Naive thymus-derived CD8-positive, alpha-beta T cell (primary cell): ENCODE results near the gene RRP9. TPM values are rescaled to one million over a fixed set of nuclear protein-coding genes. Genes with fewer than 3 reads are reported as not detected.

ENCODE experiments used
- ATAC-seq, 2 donors: fragments of 150-1000 bp; cut with Tn5 transposase in 1 of 2; sonication (Bioruptor Pico), chemical (Tn5 transposase) in 1 of 2; 1 replicate in 1 of 2; 2 replicates in 1 of 2; pipeline ENCODE4 v1.10.0; 2021; ENCODE audit warnings: mild to moderate bottlenecking in 2 of 2, moderate library complexity in 2 of 2
- POLR2A ChIA-PET: fragments of 350-600 bp; sonication (Branson Sonifier 250); formaldehyde crosslinking; loops from one replicate; lab custom pipeline; 2021; ENCODE audit warnings: antibody characterized with exemption; lab: Charles Lee
- DNase-seq, 10 donors: peaks; one replicate each; pipeline versions ENCODE4 v3.0.0 to v3.0.0-alpha.2; 2020 to 2022
- H3K27ac Mint-ChIP-seq, 10 donors: one replicate each; pipeline ENCODE4 v1.8.0; 2020 to 2022; ENCODE audit warnings: mild to moderate bottlenecking in 10 of 10, mixed read lengths in 10 of 10, moderate library complexity in 4 of 10, inconsistent platforms in 1 of 10
- H3K27me3 Mint-ChIP-seq, 5 donors: one replicate each; pipeline ENCODE4 v1.8.0; 2021 to 2022; ENCODE audit warnings: mixed read lengths in 5 of 5
- H3K36me3 Mint-ChIP-seq, 3 donors: one replicate each; pipeline ENCODE4 v1.8.0; 2020 to 2022; ENCODE audit warnings: mixed read lengths in 3 of 3, mild to moderate bottlenecking in 2 of 3, inconsistent platforms in 1 of 3
- H3K4me1 Mint-ChIP-seq, 4 donors: one replicate each; pipeline ENCODE4 v1.8.0; 2021 to 2022; ENCODE audit warnings: mixed read lengths in 4 of 4
- H3K4me3 Mint-ChIP-seq, 10 donors: one replicate each; pipeline ENCODE4 v1.8.0; 2020 to 2022; ENCODE audit warnings: mild to moderate bottlenecking in 10 of 10, mixed read lengths in 10 of 10, moderate library complexity in 6 of 10, inconsistent platforms in 1 of 10
- H3K9me3 Mint-ChIP-seq, 9 donors: one replicate each; pipeline ENCODE4 v1.8.0; 2020 to 2022; ENCODE audit warnings: mixed read lengths in 9 of 9, mild to moderate bottlenecking in 3 of 9, inconsistent platforms in 1 of 9, moderate library complexity in 1 of 9
- polyA plus RNA-seq, 3 donors: library from polyadenylated mRNA; unstranded; fragments of 300-500 nt; fragmentation: Illumina TruSeq; gene quantifications; one replicate each; pipeline ENCODE4 v1.2.3, GENCODE V29; 2021
- total RNA-seq, 8 experiments: library from RNA in 2 of 8; stranded (reverse) in 2 of 8; gene quantifications; one replicate each; pipeline ENCODE4 v1.2.3 and lab custom pipeline; 2021 to 2026

RRP9 gene
- total and polyA plus RNA-seq, 5 experiments from 2014 or later = 15.9 to 29.6 (median 18.1) TPM

GRCh38 chr3:51950899-51951298 is 9.2 kb upstream of the RRP9 start:
- ATAC-seq = no peak
- no peak overlapping the region for H3K27ac Mint-ChIP-seq
- peaks cover 0 to 10% (median 3%) of the 10 kb centered on the region in 4 donors for H3K4me1 Mint-ChIP-seq
- DNase-seq = no peak
- no peak overlapping the region for H3K4me3 Mint-ChIP-seq
- no peaks in the 10 kb centered on the region for H3K36me3 Mint-ChIP-seq
- peaks cover 8 to 28% (median 16%) of the 10 kb centered on the region in 5 donors for H3K27me3 Mint-ChIP-seq
- POLR2A ChIA-PET = interaction anchor here (0.7 to 0.9 kb wide), 2 partner anchors 16 to 17 kb away, joined by 3 to 4 read pairs; partner anchors contain the start of gene PCBP4
- no peaks in the 10 kb centered on the region for H3K9me3 Mint-ChIP-seq

- no peak for DNase-seq
- H3K27me3 Mint-ChIP-seq = peaks cover 6 to 17% (median 12%) of the 10 kb centered on the region in 5 donors
- peaks cover 0 to 7% (median 2%) of the 10 kb centered on the region in 4 donors for H3K4me1 Mint-ChIP-seq
- H3K4me3 Mint-ChIP-seq = no peak overlapping the region
- H3K36me3 Mint-ChIP-seq = no peaks in the 10 kb centered on the region
- H3K9me3 Mint-ChIP-seq = no peaks in the 10 kb centered on the region
- POLR2A ChIA-PET = interaction anchor here (1.2 kb wide), 1 partner anchor 47 kb away, joined by 3 read pairs; the partner anchor contains the start of gene RPL29
- no peak for ATAC-seq
- H3K27ac Mint-ChIP-seq = no peak overlapping the region
Measured at GRCh38 chr3:51949121-51949520, 7.4 kb upstream of the RRP9 start.

DNA sequence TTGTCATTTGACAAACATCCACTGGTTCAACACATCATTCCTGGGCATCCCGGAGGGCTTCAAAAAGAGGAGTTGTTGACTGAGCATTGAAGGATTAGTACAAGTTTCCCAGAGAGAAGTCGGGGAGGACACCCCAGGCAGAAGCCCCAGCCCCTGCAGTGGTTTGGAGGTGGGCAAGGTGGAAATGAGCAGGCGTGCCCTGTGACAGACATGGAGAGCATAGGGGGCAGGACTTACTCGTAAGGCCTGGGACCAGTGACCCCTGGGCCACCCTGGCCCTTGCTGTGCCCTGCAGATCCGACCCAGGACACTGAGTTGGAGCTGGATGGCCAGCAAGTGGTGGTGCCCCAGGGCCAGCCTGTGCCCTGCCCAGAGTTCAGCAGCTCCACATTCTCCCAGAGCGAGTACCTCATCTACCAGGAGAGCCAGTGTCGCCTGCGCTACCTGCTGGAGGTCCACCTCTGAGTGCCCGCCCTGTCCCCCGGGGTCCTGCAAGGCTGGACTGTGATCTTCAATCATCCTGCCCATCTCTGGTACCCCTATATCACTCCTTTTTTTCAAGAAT is 6.4 kb upstream of the RRP9 start:
- Mint-ChIP-seq H3K36me3 (no peaks in the 10 kb centered on the region), H3K9me3 (no peaks in the 10 kb centered on the region), H3K27ac (peak overlapping the region in 1 of 10 donors; percentile 78), H3K4me3 (no peak overlapping the region), H3K27me3 (peaks cover 0 to 9% (median 4%) of the 10 kb centered on the region in 5 donors), H3K4me1 (peaks cover under 1 to 5% (median 2%) of the 10 kb centered on the region in 4 donors)
- DNase-seq (no peak), ATAC-seq (no peak)
- POLR2A ChIA-PET = interaction anchor here (1.2 kb wide), 1 partner anchor 48 kb away, joined by 3 read pairs; the partner anchor contains the start of gene RPL29

DNA sequence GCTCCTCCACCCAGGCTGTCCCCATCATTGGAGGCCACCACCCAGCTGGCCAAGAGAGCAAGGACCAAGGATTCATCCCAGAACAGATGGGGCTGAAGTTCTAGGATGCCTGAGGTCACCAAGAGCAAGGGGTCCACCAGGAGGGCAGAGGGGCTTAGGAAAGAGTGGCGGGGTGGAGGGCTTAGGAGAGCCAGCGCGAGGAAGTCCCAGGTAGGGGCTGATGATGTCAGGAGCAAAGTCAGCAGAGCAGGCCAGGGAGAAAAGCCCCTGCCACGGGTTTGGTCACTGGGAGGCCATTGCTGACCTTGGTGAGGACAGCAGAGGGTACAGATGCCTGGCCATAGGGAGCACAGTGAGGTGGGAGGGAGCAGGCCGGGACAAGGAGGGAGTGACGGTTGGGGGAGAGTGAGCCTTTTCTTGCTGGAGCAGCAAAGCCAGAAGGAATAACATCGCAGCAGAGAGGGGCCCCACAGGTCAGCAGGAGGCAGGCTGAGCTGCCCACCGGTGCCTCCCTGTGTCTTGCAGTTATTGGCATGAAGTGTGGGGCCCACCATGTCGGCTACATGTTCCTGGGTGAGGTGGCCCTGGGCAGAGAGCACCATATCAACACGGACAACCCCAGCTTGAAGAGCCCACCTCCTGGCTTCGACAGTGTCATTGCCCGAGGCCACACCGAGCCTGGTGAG is 5.7 kb upstream of the RRP9 start:
- H3K36me3 Mint-ChIP-seq = no peaks in the 10 kb centered on the region
- ATAC-seq (no peak), DNase-seq (peak in 1 of 10 donors; percentile 41)
- H3K9me3 Mint-ChIP-seq = no peaks in the 10 kb centered on the region
- peaks cover 0 to 6% (median 2%) of the 10 kb centered on the region in 5 donors for H3K27me3 Mint-ChIP-seq
- H3K4me1 Mint-ChIP-seq = peaks cover 4 to 12% (median 8%) of the 10 kb centered on the region in 4 donors
- H3K4me3 Mint-ChIP-seq = no peak overlapping the region
- POLR2A ChIA-PET = no interaction called here
- H3K27ac Mint-ChIP-seq = peak overlapping the region in 2 of 10 donors; percentile 34 to 64

GRCh38 chr3:51946796-51947195 is 5.1 kb upstream of the RRP9 start:
- no peak overlapping the region for H3K4me3 Mint-ChIP-seq
- no peaks in the 10 kb centered on the region for H3K36me3 Mint-ChIP-seq
- peaks cover 0 to under 1% (median 0%) of the 10 kb centered on the region in 5 donors for H3K27me3 Mint-ChIP-seq
- no peaks in the 10 kb centered on the region for H3K9me3 Mint-ChIP-seq
- POLR2A ChIA-PET = interaction anchor here (1.0 kb wide), 1 partner anchor 278 kb away, joined by 3 read pairs; no protein-coding TSS in a partner anchor
- ATAC-seq (no peak), DNase-seq (peak in 1 of 10 donors; percentile 41)
- peak overlapping the region in 3 of 10 donors; percentile 34 to 82 (median 64) for H3K27ac Mint-ChIP-seq
- H3K4me1 Mint-ChIP-seq = peaks cover 5 to 15% (median 13%) of the 10 kb centered on the region in 4 donors

DNA sequence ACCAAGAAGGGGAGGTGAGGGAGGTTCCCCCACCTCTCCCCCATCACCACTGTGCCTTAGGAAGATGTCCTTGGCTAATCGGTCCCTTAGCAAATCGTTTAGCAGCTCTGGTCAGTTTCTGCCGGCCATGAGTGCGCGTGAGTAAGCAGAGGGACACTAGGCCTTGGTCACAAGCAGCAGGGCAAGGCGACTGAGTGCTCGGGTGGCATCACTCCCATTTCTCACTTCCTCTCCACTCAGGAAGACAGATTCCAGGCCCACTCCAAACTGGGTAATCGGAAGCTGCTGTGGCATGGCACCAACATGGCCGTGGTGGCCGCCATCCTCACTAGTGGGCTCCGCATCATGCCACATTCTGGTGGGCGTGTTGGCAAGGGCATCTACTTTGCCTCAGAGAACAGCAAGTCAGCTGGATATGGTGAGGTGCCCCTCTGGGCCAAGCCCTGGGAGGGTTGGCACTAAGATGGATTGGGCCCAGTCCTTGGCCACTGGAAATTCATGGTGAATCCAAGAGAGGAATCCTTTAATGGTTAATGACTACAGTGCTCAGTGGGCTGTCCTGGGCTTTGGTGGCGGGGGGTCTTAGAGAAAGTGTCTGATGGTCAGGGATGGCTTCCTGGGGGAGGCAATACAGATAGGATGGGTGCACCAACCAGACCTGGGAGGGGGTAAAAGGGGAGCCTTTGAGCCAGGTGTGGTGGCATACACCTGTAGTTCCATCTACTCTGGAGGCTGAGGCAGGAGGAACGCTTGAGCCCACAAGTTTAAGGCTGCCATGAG is 4.4 kb upstream of the RRP9 start:
- ATAC-seq = no peak
- Mint-ChIP-seq H3K9me3 (no peaks in the 10 kb centered on the region), H3K27ac (peak overlapping the region in 2 of 10 donors; percentile 64 to 82), H3K36me3 (no peaks in the 10 kb centered on the region), H3K27me3 (no peaks in the 10 kb centered on the region), H3K4me1 (peaks cover 9 to 19% (median 18%) of the 10 kb centered on the region in 4 donors), H3K4me3 (no peak overlapping the region)
- DNase-seq = no peak
- POLR2A ChIA-PET = interaction anchor here (1.0 to 1.1 kb wide), 2 partner anchors 24 to 278 kb away, joined by 3 read pairs; no protein-coding TSS in a partner anchor

- DNase-seq = no peak
- ATAC-seq = no peak
- POLR2A ChIA-PET = interaction anchor here (1.1 kb wide), 1 partner anchor 25 kb away, joined by 3 read pairs; no protein-coding TSS in a partner anchor
- Mint-ChIP-seq H3K27me3 (no peaks in the 10 kb centered on the region), H3K9me3 (no peaks in the 10 kb centered on the region), H3K36me3 (no peaks in the 10 kb centered on the region), H3K4me3 (no peak overlapping the region), H3K27ac (no peak overlapping the region), H3K4me1 (peaks cover 15 to 28% (median 27%) of the 10 kb centered on the region in 4 donors)
Measured at GRCh38 chr3:51945031-51945840, 3.5 kb upstream of the RRP9 start.

GRCh38 chr3:51944451-51945021 is 2.8 kb upstream of the RRP9 start:
- no peaks in the 10 kb centered on the region for H3K27me3 Mint-ChIP-seq
- H3K27ac Mint-ChIP-seq = peak overlapping the region in 4 of 10 donors; percentile 35 to 52 (median 46)
- peak overlapping the region in 1 of 10 donors; percentile 52 for H3K4me3 Mint-ChIP-seq
- DNase-seq = no peak
- POLR2A ChIA-PET = interaction anchor here (1.4 kb wide), 1 partner anchor 57 kb away, joined by 3 read pairs; no protein-coding TSS in a partner anchor
- no peaks in the 10 kb centered on the region for H3K9me3 Mint-ChIP-seq
- peaks cover 15 to 34% (median 30%) of the 10 kb centered on the region in 4 donors for H3K4me1 Mint-ChIP-seq
- no peak for ATAC-seq
- peaks cover 0 to 2% (median 0%) of the 10 kb centered on the region in 3 donors for H3K36me3 Mint-ChIP-seq

- DNase-seq (no peak), ATAC-seq (no peak)
- peak overlapping the region in 6 of 10 donors; percentile 19 to 94 (median 77) for H3K27ac Mint-ChIP-seq
- POLR2A ChIA-PET = interaction anchor here (1.0 to 3.7 kb wide), 6 partner anchors 15 to 58 kb away, joined by 3 to 42 read pairs (median 6); partner anchors contain the start of genes ABHD14A, ABHD14B, PCBP4 and RPL29
- H3K27me3 Mint-ChIP-seq = no peaks in the 10 kb centered on the region
- H3K9me3 Mint-ChIP-seq = no peaks in the 10 kb centered on the region
- H3K4me1 Mint-ChIP-seq = peaks cover 16 to 39% (median 36%) of the 10 kb centered on the region in 4 donors
- peaks cover 0 to 6% (median 3%) of the 10 kb centered on the region in 3 donors for H3K36me3 Mint-ChIP-seq
- H3K4me3 Mint-ChIP-seq = peak overlapping the region in 7 of 10 donors; percentile 14 to 98 (median 36)
Measured at GRCh38 chr3:51943451-51944391, 2.0 kb upstream of the RRP9 start.
